Testis (tissue), 2 donors: ENCODE data around the gene SF3B6.

Experiments used
- CTCF ChIP-seq, 3 experiments: fragments of 450-650 bp in 2 of 3; fragments of 200-600 bp in 1 of 3; sonication (generic) in 1 of 3; IDR thresholded peaks; one replicate each; pipeline ENCODE4 v1.5.1; 2016 to 2019; ENCODE audit warnings: antibody characterized with exemption in 3 of 3, mild to moderate bottlenecking in 2 of 3, moderate library complexity in 1 of 3
- POLR2A ChIP-seq: fragments of 450-650 bp; IDR thresholded peaks from one replicate; pipeline ENCODE4 v1.6.1; 2017; ENCODE audit warnings: antibody characterized with exemption, mild to moderate bottlenecking, moderate library complexity

GRCh38 chr2:24106786-24107185 lies 30.7 kb upstream of the SF3B6 start:
- no peak for TF ChIP-seq CTCF (IDR thresholded peaks at IDR 0.05)
- TF ChIP-seq POLR2A, result no peak
